GM04503 (cell line): ENCODE measurements around the gene SNX24.

Source experiments
- DNase-seq: peaks from one replicate; pipeline ENCODE4 v3.0.0-alpha.2; 2012; ENCODE audit warnings: low read depth

Gene SNX24

DNA sequence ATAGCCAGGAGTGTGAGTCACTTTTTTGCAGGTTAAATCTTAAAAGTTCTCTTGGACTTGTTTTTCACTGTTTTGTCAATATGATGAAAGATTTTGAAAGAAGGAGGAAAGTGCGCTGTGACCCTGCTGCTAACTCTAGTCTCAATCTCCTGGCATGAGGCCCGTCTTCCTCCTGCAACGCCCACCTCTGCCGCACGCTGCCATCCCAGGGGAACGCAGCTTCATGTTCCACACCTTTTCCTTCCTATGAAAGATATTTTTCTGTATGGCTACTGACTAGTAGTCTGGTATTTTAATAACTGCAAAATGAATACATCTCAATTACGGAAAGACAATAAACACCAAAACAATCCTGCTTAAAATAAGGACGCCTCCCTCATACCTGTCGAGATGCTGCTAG lies 182.8 kb downstream of the SNX24 start:
- DNase-seq, result no peak

DNA sequence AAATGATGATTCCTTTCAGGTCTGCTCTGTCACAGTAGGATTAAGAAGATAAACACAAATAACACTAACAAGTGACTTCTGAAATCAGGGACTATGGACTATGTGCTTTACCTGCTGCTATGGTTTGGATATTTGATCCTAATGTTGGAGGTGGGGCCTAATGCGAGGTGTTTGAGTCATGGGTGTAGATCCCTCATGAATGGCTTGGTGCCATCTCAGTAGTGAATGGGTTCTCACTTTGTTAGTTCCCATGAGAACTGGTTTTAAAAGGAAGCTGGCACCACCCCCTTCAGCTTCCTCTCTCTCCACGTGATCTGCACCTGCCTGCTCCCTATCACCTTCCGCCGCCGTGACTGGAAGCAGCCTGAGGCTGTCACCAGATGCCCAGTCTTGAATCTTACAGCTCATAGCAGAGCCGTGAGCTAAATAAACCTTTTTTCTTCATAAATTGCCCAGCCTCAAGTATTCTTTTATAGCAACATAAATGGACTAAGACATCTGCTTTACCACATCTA lies 187.8 kb downstream of the SNX24 start:
- DNase-seq, result no peak

DNA sequence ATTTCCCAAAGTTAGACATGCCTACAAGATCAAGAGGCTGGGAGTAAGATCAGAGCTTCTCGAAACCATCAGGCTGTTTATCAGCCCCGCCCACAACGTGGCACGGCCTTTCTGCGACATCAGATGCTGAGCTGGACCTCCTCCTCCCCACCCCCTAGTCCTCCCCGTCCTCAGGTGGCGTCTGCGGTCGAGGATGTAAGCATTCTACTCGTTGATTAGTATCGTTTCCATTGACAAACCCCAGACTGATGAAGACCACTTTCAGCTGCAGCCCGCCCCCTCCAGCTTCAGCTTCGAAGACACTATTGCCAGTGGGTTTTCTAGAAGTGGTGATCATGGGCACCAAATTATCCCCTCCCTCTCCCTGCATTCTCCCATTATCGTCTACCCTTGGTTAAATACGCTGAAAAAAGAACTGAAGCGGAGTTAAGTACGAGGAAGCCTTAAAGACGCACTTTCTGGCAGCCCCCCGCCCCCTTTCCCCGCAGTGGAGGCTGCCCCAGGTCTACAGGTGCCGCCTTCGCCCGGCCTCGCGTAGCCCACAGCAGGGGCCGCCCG lies 190.0 kb downstream of the SNX24 start:
- DNase-seq, result peak; percentile 8

DNA sequence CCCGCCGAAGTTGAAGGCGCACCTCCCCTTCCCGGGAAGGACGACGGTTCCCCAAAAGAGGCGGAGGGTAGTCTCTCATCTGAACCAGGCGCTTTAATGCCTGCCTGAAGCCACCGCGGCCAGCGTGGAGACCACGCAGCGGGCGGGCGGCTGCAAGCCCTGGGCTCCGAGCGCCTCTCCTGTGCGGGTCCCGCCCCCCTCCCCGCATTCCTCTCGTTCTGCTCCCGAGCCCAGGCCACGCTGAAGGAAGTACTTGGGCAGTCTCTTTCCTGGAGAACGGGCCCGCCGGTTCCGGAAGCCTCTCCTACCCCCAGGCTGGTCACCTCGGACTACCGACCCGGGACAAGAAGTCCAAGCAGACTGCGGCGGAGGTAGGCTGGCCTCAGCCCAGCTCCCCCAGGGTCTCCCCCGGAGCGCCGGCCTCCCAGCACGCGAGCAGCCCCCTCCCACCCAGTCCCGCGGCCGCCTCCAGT lies 190.5 kb downstream of the SNX24 start:
- DNase-seq, result peak; percentile 3

DNA sequence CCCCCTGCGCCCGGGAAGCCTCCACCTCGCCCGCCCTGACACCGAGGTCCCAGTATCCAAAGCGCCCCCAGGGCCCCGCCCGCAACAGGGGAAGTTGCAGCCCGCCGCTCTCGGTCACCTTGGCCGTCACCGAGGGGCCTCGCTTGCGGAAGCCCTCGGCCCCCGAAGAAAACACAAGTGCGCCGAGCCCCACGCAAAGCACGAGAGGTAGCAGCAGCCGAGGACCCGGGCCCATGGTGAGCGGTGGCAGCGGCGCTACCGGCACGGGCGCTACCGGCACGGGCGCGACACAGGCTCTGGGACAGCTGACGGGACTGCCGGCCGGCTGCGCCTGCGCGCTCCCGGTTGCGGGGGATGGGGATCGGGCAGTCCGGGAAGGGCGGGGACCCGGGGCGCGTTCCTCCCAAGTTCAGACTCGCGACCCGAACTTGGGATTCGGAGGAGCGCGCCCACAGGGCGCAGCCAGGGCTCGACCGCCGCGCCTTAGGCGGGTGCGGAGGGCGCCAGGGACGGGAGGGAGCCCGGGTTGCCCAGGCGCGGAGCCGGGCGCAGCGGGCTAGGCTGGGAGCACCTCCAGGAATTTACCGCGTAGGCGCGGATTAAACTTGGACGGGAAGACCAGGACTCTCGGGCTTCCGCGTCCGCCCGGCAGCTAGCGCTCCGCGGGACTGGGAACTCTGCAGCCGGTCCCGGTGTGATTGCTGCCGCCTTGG lies 191.1 kb downstream of the SNX24 start, which contains the start of gene PPIC:
Gene PPIC (minus strand): TSS at position 335 of the 713 bp plus-strand sequence. CDS start 100 bp downstream, at position 235.
- DNase-seq, result peak; percentile 52

DNA sequence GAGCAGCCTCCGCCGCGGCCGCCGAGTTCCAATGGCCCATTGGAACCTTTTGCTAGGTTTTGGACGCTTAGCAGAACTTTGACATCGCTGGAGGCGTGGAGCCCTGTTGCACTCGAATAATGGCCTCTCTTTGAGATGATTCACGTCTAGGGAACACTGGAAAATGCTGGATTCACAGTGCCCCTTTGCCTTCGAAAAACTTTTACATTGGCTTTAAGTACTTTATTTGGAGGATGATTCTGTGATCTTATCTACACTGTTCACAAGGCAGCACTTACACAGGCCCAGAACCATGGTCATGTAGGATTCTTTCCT lies 191.6 kb downstream of the SNX24 start:
- DNase-seq, result no peak

DNA sequence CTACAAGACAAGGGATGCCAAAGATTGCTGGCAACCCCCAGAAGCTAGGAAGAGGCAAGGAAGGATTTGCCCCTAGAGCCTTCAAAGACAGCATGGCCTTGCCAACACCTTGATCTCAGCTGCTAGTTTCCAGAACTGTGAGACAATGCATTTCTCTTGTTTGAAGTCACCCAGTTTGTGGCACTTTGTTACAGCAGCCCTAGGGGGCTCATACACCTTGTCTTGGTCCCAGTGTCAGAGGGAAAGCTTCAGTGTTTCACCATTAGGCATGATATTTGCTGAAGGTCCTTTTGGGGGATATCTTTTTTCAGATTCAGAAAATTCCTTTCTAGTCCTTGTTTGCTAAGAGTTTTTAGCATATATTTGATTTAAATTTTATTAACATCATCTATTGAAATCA lies 194.3 kb downstream of the SNX24 start:
- no peak for DNase-seq

DNA sequence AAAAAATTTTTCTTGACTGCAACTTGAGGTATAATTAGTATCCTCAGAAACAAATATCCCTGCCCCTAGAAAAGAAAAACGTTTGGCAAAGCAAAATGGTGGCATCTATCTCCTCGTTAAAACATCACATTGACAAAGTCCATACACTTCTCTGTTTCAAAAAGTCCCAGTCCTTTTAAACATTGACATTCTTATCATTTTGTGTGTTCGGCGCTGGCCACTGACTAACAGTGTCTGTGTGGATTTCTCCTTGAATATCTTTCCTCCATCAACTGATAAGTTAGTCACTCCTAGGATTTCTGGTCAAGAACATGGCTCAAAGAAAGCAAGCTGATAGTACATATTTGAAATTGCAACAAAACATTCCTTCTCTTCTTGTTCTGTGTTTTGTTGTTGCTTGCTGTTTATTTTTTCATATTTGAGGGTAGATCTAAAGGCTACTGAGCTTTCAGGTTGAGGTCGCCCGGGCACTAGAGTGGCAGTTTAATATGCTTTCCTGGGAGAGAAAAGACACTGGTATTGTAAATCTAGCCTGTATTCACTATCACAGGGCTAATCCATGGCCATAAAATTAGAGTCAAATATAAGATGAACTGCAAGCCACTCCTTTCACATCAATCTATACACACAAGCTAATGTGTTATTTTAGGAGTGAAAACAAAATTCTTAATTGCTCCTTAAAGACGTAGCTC lies 199.7 kb downstream of the SNX24 start:
- no peak for DNase-seq

DNA sequence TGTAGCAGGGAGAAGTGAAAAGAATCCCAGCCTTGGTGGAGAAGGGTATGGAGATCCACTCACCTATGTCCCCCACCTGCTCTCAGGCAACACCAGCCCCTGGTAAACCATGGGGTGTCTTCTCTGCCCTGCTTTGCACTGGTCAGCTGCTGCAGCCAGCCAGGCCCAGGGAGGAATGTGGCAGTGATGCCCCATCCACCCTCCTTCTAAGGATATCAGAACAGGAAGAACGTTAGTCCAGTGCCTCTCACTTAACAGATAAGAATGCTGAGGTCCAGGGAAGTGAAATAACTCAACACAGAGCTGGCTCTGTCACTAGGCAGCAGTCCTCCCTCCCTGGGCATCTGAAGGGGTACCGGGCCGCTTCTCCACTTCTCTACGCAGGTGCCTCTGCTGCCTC lies 200.8 kb downstream of the SNX24 start:
- no peak for DNase-seq

DNA sequence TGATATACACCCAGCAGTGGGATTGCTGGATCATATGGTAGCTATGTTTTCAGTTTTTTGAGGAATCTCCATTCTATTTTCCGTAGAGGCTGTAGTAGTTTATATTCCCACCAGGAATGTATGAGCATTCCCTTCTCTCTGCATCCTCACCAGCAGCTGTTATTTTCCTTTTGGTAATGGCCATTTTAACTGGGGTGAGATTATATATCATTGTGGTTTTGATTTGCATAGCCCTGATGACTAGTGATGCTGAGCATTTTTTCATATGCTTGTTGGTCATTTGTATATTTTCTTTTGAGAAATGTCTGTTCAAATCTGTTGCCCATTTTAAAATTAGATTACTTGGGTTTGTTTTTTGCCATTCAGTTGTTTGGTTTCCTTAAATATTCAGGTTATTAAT lies 202.3 kb downstream of the SNX24 start:
- DNase-seq, result no peak

DNA sequence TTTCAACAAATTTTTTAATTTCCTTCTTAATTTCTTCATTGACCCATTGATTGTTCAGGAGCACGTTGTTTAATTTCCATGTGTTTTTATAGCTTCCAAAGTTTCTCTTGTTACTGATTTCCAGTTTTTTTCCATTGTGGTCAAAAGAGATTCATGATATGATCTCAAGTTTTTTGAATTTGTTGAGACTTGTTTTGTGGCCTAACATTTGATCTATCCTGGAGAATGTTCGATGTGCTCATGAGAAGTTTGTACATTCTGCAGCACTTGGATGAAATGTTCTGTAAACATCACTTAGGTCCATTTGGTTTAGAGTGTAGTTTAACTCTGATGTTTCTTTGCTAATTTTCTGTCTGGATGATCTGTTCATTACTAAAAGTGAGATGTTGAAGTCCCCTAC lies 205.8 kb downstream of the SNX24 start:
- DNase-seq, result no peak
